ENCODE data around the gene GSTM1. TPM values are rescaled to one million over a fixed set of nuclear protein-coding genes. Genes with fewer than 3 reads are reported as not detected.

The GSTM1 gene
- total RNA-seq, 1 experiment from 2014 or later, result not detected

- peaks cover 9% of the 10 kb centered on the region for H3K9me3 Mint-ChIP-seq (ENCODE audit: unreplicated experiment)
- CTCF ChIA-PET, result no interaction called here
Measured at GRCh38 chr1:109721971-109722370, 34.4 kb downstream of the GSTM1 start.

GRCh38 chr1:109722908-109723691, 35.5 kb downstream of the GSTM1 start:
- TF ChIP-seq CTCF (IDR thresholded peaks at IDR 0.05; ENCODE audit: insufficient read depth in 1 of 2, low read depth in 1 of 2, low read length in 1 of 2, severe bottlenecking in 1 of 2, unreplicated experiment in 1 of 2), result no peak
- Mint-ChIP-seq H3K4me1 (ENCODE audit: low read depth, unreplicated experiment) (peaks cover 7% of the 10 kb centered on the region), H3K36me3 (ENCODE audit: insufficient read depth, unreplicated experiment) (no peaks in the 10 kb centered on the region), H3K4me3 (ENCODE audit: unreplicated experiment) (no peak overlapping the region), H3K9me3 (ENCODE audit: unreplicated experiment) (peaks cover 9% of the 10 kb centered on the region), H3K27me3 (ENCODE audit: insufficient read depth, unreplicated experiment) (no peaks in the 10 kb centered on the region), H3K27ac (ENCODE audit: unreplicated experiment) (no peak overlapping the region)
- POLR2A ChIA-PET, result no interaction called here
- BruUV-seq (replicated peaks), result no TSS peak
- Histone ChIP-seq H3K9me3 (no peaks in the 10 kb centered on the region), H3K4me3 (ENCODE audit: low read depth, low read length) (no peak overlapping the region), H3K4me1 (peaks cover 9% of the 10 kb centered on the region), H3K27me3 (replicated peaks; ENCODE audit: control insufficient read depth, insufficient read depth, low read length) (no peaks in the 10 kb centered on the region), H3K36me3 (ENCODE audit: control insufficient read depth, insufficient read depth, low read length) (no peaks in the 10 kb centered on the region)
- CTCF ChIA-PET, result no interaction called here
- intact Hi-C loops (cut with micrococcal nuclease; ENCODE audit: unreplicated experiment), result no loop called here
- DNase-seq, result no peak

More at GRCh38 chr1:109721971-109722370, 34.4 kb downstream of the GSTM1 start:
- Mint-ChIP-seq H3K27ac (ENCODE audit: unreplicated experiment) (no peak overlapping the region), H3K27me3 (ENCODE audit: insufficient read depth, unreplicated experiment) (no peaks in the 10 kb centered on the region), H3K4me1 (ENCODE audit: low read depth, unreplicated experiment) (peaks cover 7% of the 10 kb centered on the region), H3K36me3 (ENCODE audit: insufficient read depth, unreplicated experiment) (no peaks in the 10 kb centered on the region), H3K4me3 (ENCODE audit: unreplicated experiment) (no peak overlapping the region)
- DNase-seq, result no peak
- no TSS peak for BruUV-seq (replicated peaks)
- H3K4me3 ChIP-seq (ENCODE audit: low read depth, low read length), result no peak overlapping the region
- no peaks in the 10 kb centered on the region for H3K27me3 ChIP-seq (replicated peaks; ENCODE audit: control insufficient read depth, insufficient read depth, low read length)
- no peaks in the 10 kb centered on the region for H3K36me3 ChIP-seq (ENCODE audit: control insufficient read depth, insufficient read depth, low read length)
- H3K4me1 ChIP-seq, result peaks cover 9% of the 10 kb centered on the region
- POLR2A ChIA-PET, result no interaction called here
- intact Hi-C loops (cut with micrococcal nuclease; ENCODE audit: unreplicated experiment), result no loop called here
- H3K9me3 ChIP-seq, result no peaks in the 10 kb centered on the region
- TF ChIP-seq CTCF (IDR thresholded peaks at IDR 0.05; ENCODE audit: insufficient read depth in 1 of 2, low read depth in 1 of 2, low read length in 1 of 2, severe bottlenecking in 1 of 2, unreplicated experiment in 1 of 2), result no peak

- no peaks in the 10 kb centered on the region for H3K36me3 Mint-ChIP-seq (ENCODE audit: insufficient read depth, unreplicated experiment)
- BruUV-seq (replicated peaks), result no TSS peak
- no peaks in the 10 kb centered on the region for H3K4me1 Mint-ChIP-seq (ENCODE audit: low read depth, unreplicated experiment)
- DNase-seq, result no peak
- Histone ChIP-seq H3K4me1 (peaks cover 9% of the 10 kb centered on the region), H3K4me3 (ENCODE audit: low read depth, low read length) (no peak overlapping the region), H3K9me3 (no peaks in the 10 kb centered on the region), H3K27me3 (replicated peaks; ENCODE audit: control insufficient read depth, insufficient read depth, low read length) (no peaks in the 10 kb centered on the region), H3K36me3 (ENCODE audit: control insufficient read depth, insufficient read depth, low read length) (no peaks in the 10 kb centered on the region)
- peaks cover 9% of the 10 kb centered on the region for H3K9me3 Mint-ChIP-seq (ENCODE audit: unreplicated experiment)
- TF ChIP-seq CTCF (IDR thresholded peaks at IDR 0.05; ENCODE audit: insufficient read depth in 1 of 2, low read depth in 1 of 2, low read length in 1 of 2, severe bottlenecking in 1 of 2, unreplicated experiment in 1 of 2), result no peak
- H3K27ac Mint-ChIP-seq (ENCODE audit: unreplicated experiment), result no peak overlapping the region
- intact Hi-C loops (cut with micrococcal nuclease; ENCODE audit: unreplicated experiment), result no loop called here
- H3K4me3 Mint-ChIP-seq (ENCODE audit: unreplicated experiment), result no peak overlapping the region
- H3K27me3 Mint-ChIP-seq (ENCODE audit: insufficient read depth, unreplicated experiment), result no peaks in the 10 kb centered on the region
- ChIA-PET POLR2A (no interaction called here), CTCF (interaction anchor here (1.2 kb wide), 1 partner anchor 48 kb away, joined by 3 read pairs; no protein-coding TSS in a partner anchor)
Measured at GRCh38 chr1:109724933-109725332, 37.3 kb downstream of the GSTM1 start.

All from Caco-2 (cell line).